Mucosa of rectum (tissue), 2 donors: Measurements from ENCODE around the gene SETD7.

Experiments used
- H3K27ac ChIP-seq, 2 donors: one replicate each; pipeline ENCODE4 v1.7.0; 2013; ENCODE audit warnings: inconsistent platforms in 2 of 2, low read depth in 2 of 2, low read length in 2 of 2
- H3K27me3 ChIP-seq, 2 donors: one replicate each; pipeline ENCODE4 v1.7.0; 2013; ENCODE audit warnings: low read length in 2 of 2; ENCODE audit not compliant: control insufficient read depth in 2 of 2, insufficient read depth in 2 of 2
- H3K36me3 ChIP-seq, 2 donors: one replicate each; pipeline ENCODE4 v1.7.0; 2013; ENCODE audit warnings: low read length in 2 of 2; ENCODE audit not compliant: control insufficient read depth in 2 of 2, insufficient read depth in 2 of 2
- H3K4me1 ChIP-seq, 2 donors: one replicate each; pipeline ENCODE4 v1.7.0; 2013; ENCODE audit warnings: low read length in 2 of 2, mild to moderate bottlenecking in 1 of 2; ENCODE audit not compliant: control insufficient read depth in 2 of 2, insufficient read depth in 2 of 2
- H3K4me3 ChIP-seq, 2 donors: one replicate each; pipeline ENCODE4 v1.7.0; 2013; ENCODE audit warnings: low read length in 2 of 2
- H3K9ac ChIP-seq, 2 donors: one replicate each; pipeline ENCODE4 v1.7.0; 2013; ENCODE audit warnings: low read length in 2 of 2, low read depth in 1 of 2, mild to moderate bottlenecking in 1 of 2
- H3K9me3 ChIP-seq, 2 donors: one replicate each; pipeline ENCODE4 v1.7.0; 2013; ENCODE audit warnings: low read length in 2 of 2; ENCODE audit not compliant: control insufficient read depth in 2 of 2
- donor health status: healthy.
- donor health status: Normal muscosa, but diverticular disease.

The SETD7 gene

GRCh38 chr4:139514382-139515059 is 41.5 kb downstream of the SETD7 start:
- no peak overlapping the region for H3K27ac ChIP-seq
- H3K9ac ChIP-seq, result no peak overlapping the region
- H3K27me3 ChIP-seq, result no peaks in the 10 kb centered on the region
- no peak overlapping the region for H3K4me3 ChIP-seq
- H3K4me1 ChIP-seq, result no peaks in the 10 kb centered on the region
- peaks cover 37% of the 10 kb centered on the region in 2 donors for H3K36me3 ChIP-seq
- no peaks in the 10 kb centered on the region for H3K9me3 ChIP-seq

GRCh38 chr4:139511320-139511719 is 44.7 kb downstream of the SETD7 start:
- Histone ChIP-seq H3K9ac (no peak overlapping the region), H3K27ac (no peak overlapping the region), H3K9me3 (no peaks in the 10 kb centered on the region), H3K36me3 (peaks cover 26 to 39% of the 10 kb centered on the region in 2 donors), H3K4me3 (no peak overlapping the region), H3K27me3 (no peaks in the 10 kb centered on the region), H3K4me1 (no peaks in the 10 kb centered on the region)

- H3K27ac ChIP-seq, result no peak overlapping the region
- no peak overlapping the region for H3K9ac ChIP-seq
- H3K4me3 ChIP-seq, result no peak overlapping the region
- H3K4me1 ChIP-seq, result no peaks in the 10 kb centered on the region
- H3K27me3 ChIP-seq, result no peaks in the 10 kb centered on the region
- no peaks in the 10 kb centered on the region for H3K9me3 ChIP-seq
- peaks cover 26 to 30% of the 10 kb centered on the region in 2 donors for H3K36me3 ChIP-seq
These were observed 46.1 kb downstream of the SETD7 start for GRCh38 chr4:139509727-139510410.

- H3K27ac ChIP-seq, result no peak overlapping the region
These were observed 47.3 kb downstream of the SETD7 start for GRCh38 chr4:139508581-139509237.

GRCh38 chr4:139506774-139507173 is 49.2 kb downstream of the SETD7 start:
- no peak overlapping the region for H3K27ac ChIP-seq
- no peaks in the 10 kb centered on the region for H3K4me1 ChIP-seq
- no peaks in the 10 kb centered on the region for H3K27me3 ChIP-seq
- no peak overlapping the region for H3K9ac ChIP-seq
- H3K4me3 ChIP-seq, result no peak overlapping the region
- H3K36me3 ChIP-seq, result peaks cover 18 to 29% of the 10 kb centered on the region in 2 donors
- H3K9me3 ChIP-seq, result no peaks in the 10 kb centered on the region

More at GRCh38 chr4:139508581-139509237, 47.3 kb downstream of the SETD7 start:
- Histone ChIP-seq H3K36me3 (peaks cover 21 to 30% of the 10 kb centered on the region in 2 donors), H3K9ac (no peak overlapping the region), H3K4me3 (no peak overlapping the region), H3K27me3 (no peaks in the 10 kb centered on the region), H3K9me3 (no peaks in the 10 kb centered on the region), H3K4me1 (no peaks in the 10 kb centered on the region)

- no peak overlapping the region for H3K9ac ChIP-seq
- H3K27me3 ChIP-seq, result no peaks in the 10 kb centered on the region
- H3K4me1 ChIP-seq, result no peaks in the 10 kb centered on the region
- H3K9me3 ChIP-seq, result no peaks in the 10 kb centered on the region
- H3K4me3 ChIP-seq, result no peak overlapping the region
- H3K36me3 ChIP-seq, result peaks cover 0 to 8% of the 10 kb centered on the region in 2 donors
- H3K27ac ChIP-seq, result no peak overlapping the region
These were observed 52.3 kb downstream of the SETD7 start for GRCh38 chr4:139503622-139504166.

GRCh38 chr4:139501927-139502899 is 53.8 kb downstream of the SETD7 start:
- H3K9me3 ChIP-seq, result no peaks in the 10 kb centered on the region
- no peak overlapping the region for H3K4me3 ChIP-seq
- no peaks in the 10 kb centered on the region for H3K4me1 ChIP-seq
- H3K27me3 ChIP-seq, result no peaks in the 10 kb centered on the region
- no peak overlapping the region for H3K27ac ChIP-seq
- no peak overlapping the region for H3K9ac ChIP-seq
- H3K36me3 ChIP-seq, result peaks cover 0 to 4% of the 10 kb centered on the region in 2 donors

- H3K9me3 ChIP-seq, result no peaks in the 10 kb centered on the region
- H3K36me3 ChIP-seq, result no peaks in the 10 kb centered on the region
- no peaks in the 10 kb centered on the region for H3K4me1 ChIP-seq
- no peak overlapping the region for H3K27ac ChIP-seq
- no peak overlapping the region for H3K9ac ChIP-seq
- H3K4me3 ChIP-seq, result no peak overlapping the region
- H3K27me3 ChIP-seq, result no peaks in the 10 kb centered on the region
These were observed 54.5 kb downstream of the SETD7 start for GRCh38 chr4:139501527-139501926.

GRCh38 chr4:139501117-139501516 is 54.9 kb downstream of the SETD7 start:
- H3K27me3 ChIP-seq, result no peaks in the 10 kb centered on the region
- no peak overlapping the region for H3K4me3 ChIP-seq
- no peak overlapping the region for H3K9ac ChIP-seq

More at GRCh38 chr4:139501117-139501516, 54.9 kb downstream of the SETD7 start:
- H3K9me3 ChIP-seq, result no peaks in the 10 kb centered on the region
- no peak overlapping the region for H3K27ac ChIP-seq
- no peaks in the 10 kb centered on the region for H3K36me3 ChIP-seq
- H3K4me1 ChIP-seq, result no peaks in the 10 kb centered on the region
